K562 (cell line): ENCODE results near the gene SHC1. TPM values are rescaled to one million over a fixed set of nuclear protein-coding genes. Genes with fewer than 3 reads are reported as not detected.

Source experiments
- ARID1B ChIP-seq: fragments of 450-650 bp; IDR thresholded peaks from 2 replicates; pipeline ENCODE4 v1.6.1; 2016; ENCODE audit warnings: antibody characterized with exemption, mild to moderate bottlenecking, inconsistent platforms
- DACH1 ChIP-seq: fragments of 450-650 bp; IDR thresholded peaks from 2 replicates; pipeline ENCODE4 v1.6.1; 2018; ENCODE audit not compliant: partially characterized antibody
- LCOR ChIP-seq: sonication (generic); formaldehyde crosslinking; IDR thresholded peaks from 2 replicates; pipeline ENCODE4 v1.8.0; 2022; ENCODE audit warnings: mild to moderate bottlenecking, missing genetic modification reagents
- MYC ChIP-seq, 2 experiments: fragments of 250-450 bp in 1 of 2; sonication (Bioruptor Pico) in 1 of 2; IDR thresholded peaks; 2 replicates each; pipeline versions ENCODE4 v1.5.1 to v1.6.1; 2012 to 2021; ENCODE audit warnings: low read depth in 2 of 2, borderline replicate concordance in 1 of 2, improper control_type of control experiment in 1 of 2, low read length in 1 of 2, mild to moderate bottlenecking in 1 of 2, moderate library complexity in 1 of 2
- PURB ChIP-seq: sonication (generic); formaldehyde crosslinking; IDR thresholded peaks from 2 replicates; pipeline ENCODE4 v1.9.0; 2021; ENCODE audit warnings: low read depth, mild to moderate bottlenecking, missing genetic modification reagents
- RFX1 ChIP-seq: fragments of 450-650 bp; IDR thresholded peaks from 2 replicates; pipeline ENCODE4 v1.6.1; 2016; ENCODE audit warnings: mild to moderate bottlenecking, moderate library complexity
- SIX5 ChIP-seq, 2 experiments: IDR thresholded peaks; 2 replicates each; pipeline ENCODE4 v1.6.1; 2011; ENCODE audit warnings: low read length in 2 of 2, borderline replicate concordance in 1 of 2, low read depth in 1 of 2, mild to moderate bottlenecking in 1 of 2, moderate library complexity in 1 of 2; ENCODE audit not compliant: insufficient read depth in 1 of 2
- TOE1 ChIP-seq, 2 experiments: fragments of 450-650 bp in 1 of 2; sonication (generic) in 1 of 2; formaldehyde crosslinking in 1 of 2; IDR thresholded peaks; 2 replicates each; pipeline versions ENCODE4 v1.7.1 to v1.8.0; 2016 to 2022; ENCODE audit warnings: borderline replicate concordance in 2 of 2, mild to moderate bottlenecking in 2 of 2, antibody characterized with exemption in 1 of 2, inconsistent platforms in 1 of 2, low read depth in 1 of 2, missing genetic modification reagents in 1 of 2, moderate library complexity in 1 of 2
- XRCC3 ChIP-seq: fragments of 450-650 bp; IDR thresholded peaks from 2 replicates; pipeline ENCODE4 v1.6.1; 2017; ENCODE audit warnings: mild to moderate bottlenecking, moderate library complexity
- ZNF282 ChIP-seq: sonication (generic); formaldehyde crosslinking; IDR thresholded peaks from 2 replicates; pipeline ENCODE4 v1.8.1; 2023; ENCODE audit warnings: missing genetic modification reagents
- ZNF512 ChIP-seq: IDR thresholded peaks from 2 replicates; pipeline ENCODE4 v1.6.1; 2016; ENCODE audit warnings: missing genetic modification characterization, missing compliant biosample characterization
- polyA plus RNA-seq, 8 experiments: library from polyadenylated mRNA; depleted of rRNA in 4 of 8; stranded (reverse) in 5 of 8; unstranded in 3 of 8; fragments of >200 nt; fragmentation: Nextera tagmentation in 2 of 8; fragmentation: Illumina TruSeq in 1 of 8; extraction: Ambion mirVana in 2 of 8; extraction: Trizol in 1 of 8; gene quantifications; 2 replicates each; pipeline versions ENCODE4 v1.2.1 to v1.2.3, GENCODE V29; 2011 to 2014; ENCODE audit warnings: inconsistent platforms in 1 of 8, missing spikeins in 1 of 8
- total RNA-seq, 7 experiments: library from RNA; depleted of rRNA in 6 of 7; stranded (reverse); fragments of >200 nt in 6 of 7; fragmentation: Illumina TruSeq in 2 of 7; extraction: Trizol in 2 of 7; gene quantifications; 2 replicates each; pipeline versions ENCODE4 v1.2.1 to v1.2.3, GENCODE V29; 2011 to 2021; ENCODE audit warnings: low replicate concordance in 1 of 7
- TF ChIP-seq, protein P1 (sequence below): fragments of 250-450 bp; sonication (Bioruptor Pico); IDR thresholded peaks from 2 replicates; pipeline ENCODE4 v1.4.0; 2020; ENCODE audit warnings: mild to moderate bottlenecking, moderate library complexity
- TF ChIP-seq, protein P2 (sequence below), 2 experiments: IDR thresholded peaks in 1 of 2; conservative IDR thresholded peaks in 1 of 2; 2 replicates each; pipeline ENCODE4 v1.6.1; 2016; ENCODE audit warnings: low read depth in 2 of 2, mild to moderate bottlenecking in 1 of 2, missing compliant biosample characterization in 1 of 2, missing genetic modification characterization in 1 of 2, moderate library complexity in 1 of 2
- TF ChIP-seq, protein P3 (sequence below): IDR thresholded peaks from 3 replicates; pipeline ENCODE4 v1.6.1; 2011; ENCODE audit warnings: borderline replicate concordance, mild to moderate bottlenecking, moderate library complexity; ENCODE audit not compliant: insufficient read length; ENCODE audit errors: extremely low read depth

Gene SHC1
- total and polyA plus RNA-seq, 9 of the 15 experiments (the other 6 are each of a cell fraction or from before 2014, with no cell fraction given): 4.1 to 113 (median 51.9) TPM

GRCh38 chr1:155003766-155004351 lies 33.3 kb upstream of the SHC1 start (continued):
- TF ChIP-seq SIX5 (IDR thresholded peaks at IDR 0.05; ENCODE audit: borderline replicate concordance in 1 of 2, insufficient read depth in 1 of 2, low read depth in 1 of 2, low read length in 2 of 2): no peak
- TF ChIP-seq TOE1 (IDR thresholded peaks at IDR 0.05; ENCODE audit: borderline replicate concordance): no peak
- TF ChIP-seq TOE1 (CRISPR knock-in tag; IDR thresholded peaks at IDR 0.05; ENCODE audit: borderline replicate concordance, low read depth): no peak
- no peak for TF ChIP-seq ZNF512 (tag)
- no peak for TF ChIP-seq LCOR (CRISPR knock-in tag)
- no peak; the same call in 1 of the 2 replicates for TF ChIP-seq ARID1B
- TF ChIP-seq, protein P1, sequence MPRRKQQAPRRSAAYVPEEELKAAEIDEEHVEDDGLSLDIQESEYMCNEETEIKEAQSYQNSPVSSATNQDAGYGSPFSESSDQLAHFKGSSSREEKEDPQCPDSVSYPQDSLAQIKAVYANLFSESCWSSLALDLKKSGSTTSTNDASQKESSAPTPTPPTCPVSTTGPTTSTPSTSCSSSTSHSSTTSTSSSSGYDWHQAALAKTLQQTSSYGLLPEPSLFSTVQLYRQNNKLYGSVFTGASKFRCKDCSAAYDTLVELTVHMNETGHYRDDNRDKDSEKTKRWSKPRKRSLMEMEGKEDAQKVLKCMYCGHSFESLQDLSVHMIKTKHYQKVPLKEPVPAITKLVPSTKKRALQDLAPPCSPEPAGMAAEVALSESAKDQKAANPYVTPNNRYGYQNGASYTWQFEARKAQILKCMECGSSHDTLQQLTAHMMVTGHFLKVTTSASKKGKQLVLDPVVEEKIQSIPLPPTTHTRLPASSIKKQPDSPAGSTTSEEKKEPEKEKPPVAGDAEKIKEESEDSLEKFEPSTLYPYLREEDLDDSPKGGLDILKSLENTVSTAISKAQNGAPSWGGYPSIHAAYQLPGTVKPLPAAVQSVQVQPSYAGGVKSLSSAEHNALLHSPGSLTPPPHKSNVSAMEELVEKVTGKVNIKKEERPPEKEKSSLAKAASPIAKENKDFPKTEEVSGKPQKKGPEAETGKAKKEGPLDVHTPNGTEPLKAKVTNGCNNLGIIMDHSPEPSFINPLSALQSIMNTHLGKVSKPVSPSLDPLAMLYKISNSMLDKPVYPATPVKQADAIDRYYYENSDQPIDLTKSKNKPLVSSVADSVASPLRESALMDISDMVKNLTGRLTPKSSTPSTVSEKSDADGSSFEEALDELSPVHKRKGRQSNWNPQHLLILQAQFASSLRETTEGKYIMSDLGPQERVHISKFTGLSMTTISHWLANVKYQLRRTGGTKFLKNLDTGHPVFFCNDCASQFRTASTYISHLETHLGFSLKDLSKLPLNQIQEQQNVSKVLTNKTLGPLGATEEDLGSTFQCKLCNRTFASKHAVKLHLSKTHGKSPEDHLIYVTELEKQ (CRISPR knock-in tag): no peak
- TF ChIP-seq ZNF282 (CRISPR knock-in tag): no peak
- TF ChIP-seq DACH1: no peak
- TF ChIP-seq RFX1: no peak
- TF ChIP-seq XRCC3: no peak
- TF ChIP-seq, protein P2, sequence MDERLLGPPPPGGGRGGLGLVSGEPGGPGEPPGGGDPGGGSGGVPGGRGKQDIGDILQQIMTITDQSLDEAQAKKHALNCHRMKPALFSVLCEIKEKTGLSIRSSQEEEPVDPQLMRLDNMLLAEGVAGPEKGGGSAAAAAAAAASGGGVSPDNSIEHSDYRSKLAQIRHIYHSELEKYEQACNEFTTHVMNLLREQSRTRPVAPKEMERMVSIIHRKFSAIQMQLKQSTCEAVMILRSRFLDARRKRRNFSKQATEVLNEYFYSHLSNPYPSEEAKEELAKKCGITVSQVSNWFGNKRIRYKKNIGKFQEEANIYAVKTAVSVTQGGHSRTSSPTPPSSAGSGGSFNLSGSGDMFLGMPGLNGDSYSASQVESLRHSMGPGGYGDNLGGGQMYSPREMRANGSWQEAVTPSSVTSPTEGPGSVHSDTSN (CRISPR knock-in tag; IDR thresholded peaks at IDR 0.05; ENCODE audit: low read depth): no peak
- TF ChIP-seq, protein P2 (tag; conservative IDR thresholded peaks at IDR 0.05; ENCODE audit: low read depth): no peak
- TF ChIP-seq, protein P3, sequence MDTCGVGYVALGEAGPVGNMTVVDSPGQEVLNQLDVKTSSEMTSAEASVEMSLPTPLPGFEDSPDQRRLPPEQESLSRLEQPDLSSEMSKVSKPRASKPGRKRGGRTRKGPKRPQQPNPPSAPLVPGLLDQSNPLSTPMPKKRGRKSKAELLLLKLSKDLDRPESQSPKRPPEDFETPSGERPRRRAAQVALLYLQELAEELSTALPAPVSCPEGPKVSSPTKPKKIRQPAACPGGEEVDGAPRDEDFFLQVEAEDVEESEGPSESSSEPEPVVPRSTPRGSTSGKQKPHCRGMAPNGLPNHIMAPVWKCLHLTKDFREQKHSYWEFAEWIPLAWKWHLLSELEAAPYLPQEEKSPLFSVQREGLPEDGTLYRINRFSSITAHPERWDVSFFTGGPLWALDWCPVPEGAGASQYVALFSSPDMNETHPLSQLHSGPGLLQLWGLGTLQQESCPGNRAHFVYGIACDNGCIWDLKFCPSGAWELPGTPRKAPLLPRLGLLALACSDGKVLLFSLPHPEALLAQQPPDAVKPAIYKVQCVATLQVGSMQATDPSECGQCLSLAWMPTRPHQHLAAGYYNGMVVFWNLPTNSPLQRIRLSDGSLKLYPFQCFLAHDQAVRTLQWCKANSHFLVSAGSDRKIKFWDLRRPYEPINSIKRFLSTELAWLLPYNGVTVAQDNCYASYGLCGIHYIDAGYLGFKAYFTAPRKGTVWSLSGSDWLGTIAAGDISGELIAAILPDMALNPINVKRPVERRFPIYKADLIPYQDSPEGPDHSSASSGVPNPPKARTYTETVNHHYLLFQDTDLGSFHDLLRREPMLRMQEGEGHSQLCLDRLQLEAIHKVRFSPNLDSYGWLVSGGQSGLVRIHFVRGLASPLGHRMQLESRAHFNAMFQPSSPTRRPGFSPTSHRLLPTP: no peak
- peak; percentile 17; the same call in 1 of the 2 replicates for TF ChIP-seq MYC (IDR thresholded peaks at IDR 0.05; ENCODE audit: low read depth, low read length)
- TF ChIP-seq MYC (CRISPR knock-in tag; IDR thresholded peaks at IDR 0.05; ENCODE audit: borderline replicate concordance, low read depth): no peak
- TF ChIP-seq PURB (CRISPR knock-in tag): no peak
